Choroid plexus epithelial cell (primary cell): Measurements from ENCODE around the gene UCHL1.

Experiments used
- DNase-seq: peaks from one replicate; pipeline ENCODE4 v3.0.0-alpha.2; 2010; ENCODE audit warnings: low read depth
- H3K4me3 ChIP-seq: 2 replicates; pipeline ENCODE4 v1.5.1; 2011; ENCODE audit warnings: low read depth, mild to moderate bottlenecking, control low read depth, low read length, moderate library complexity
- CTCF ChIP-seq: conservative IDR thresholded peaks from 2 replicates; pipeline ENCODE4 v1.5.1; 2011; ENCODE audit warnings: low read depth, mild to moderate bottlenecking, control low read depth, inconsistent platforms, low read length, moderate library complexity

The UCHL1 gene

DNA sequence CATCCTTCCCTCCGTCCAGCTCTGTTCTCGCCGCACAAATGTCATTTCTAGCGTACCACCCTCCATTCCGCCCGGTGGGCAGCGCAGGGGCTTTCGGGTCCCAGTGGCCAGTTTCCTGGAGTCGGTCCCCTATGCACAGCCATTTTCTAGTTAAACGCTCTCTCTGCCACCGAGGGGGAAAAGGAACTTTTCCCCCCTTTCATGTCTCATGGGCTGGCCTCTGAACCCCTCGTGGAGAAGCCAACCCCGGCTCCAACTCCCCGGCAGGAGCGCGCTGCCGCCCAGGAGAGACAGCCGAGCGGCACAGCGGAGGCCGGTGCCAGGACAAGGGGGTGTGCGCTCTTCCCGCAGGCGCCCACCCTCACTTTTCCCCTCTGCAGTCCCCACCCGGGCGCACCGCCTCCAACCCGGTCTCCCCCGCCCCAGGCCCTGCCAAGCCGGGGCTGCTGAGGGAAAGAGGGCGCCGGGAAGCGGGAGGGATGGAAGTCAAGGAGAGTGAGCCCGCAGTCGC is 43.0 kb upstream of the UCHL1 start:
- peak overlapping the region; percentile 91 for H3K4me3 ChIP-seq
- DNase-seq = no peak
- TF ChIP-seq CTCF = no peak

DNA sequence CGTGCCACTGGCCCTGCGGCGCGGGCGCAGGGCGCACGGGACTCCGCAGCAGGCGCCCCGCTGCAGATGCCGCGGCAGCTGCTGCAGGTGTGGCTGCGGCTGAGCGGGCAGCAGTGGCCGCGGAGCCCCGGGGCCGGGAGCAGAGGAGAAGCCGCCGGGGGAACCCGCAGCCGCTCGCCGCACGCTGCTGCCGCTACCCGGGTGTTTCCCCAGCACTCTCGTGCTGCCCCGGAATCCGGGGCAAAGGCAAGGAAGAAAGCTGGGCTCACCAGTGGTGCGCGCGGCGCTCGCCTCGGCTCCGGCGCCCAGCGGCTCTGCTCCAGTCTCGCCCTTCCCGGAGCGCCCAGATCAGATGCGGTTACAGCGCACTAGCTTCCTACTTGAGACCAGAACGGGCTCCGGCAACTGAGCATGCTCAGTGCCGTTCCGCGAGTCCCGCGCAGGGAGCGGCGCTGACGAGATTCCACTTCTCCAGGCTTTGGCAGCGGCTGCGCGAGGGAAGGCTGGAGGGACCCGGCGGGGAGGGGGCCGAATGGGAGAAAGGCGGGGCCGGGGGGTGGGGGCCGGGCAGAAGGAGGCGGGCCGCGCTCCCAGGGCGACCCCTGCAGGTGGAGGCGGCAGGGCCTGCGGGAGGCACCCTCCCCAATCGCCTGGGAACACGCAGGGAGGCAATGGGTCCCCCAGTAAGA is 42.4 kb upstream of the UCHL1 start, which contains the start of gene APBB2:
Gene APBB2, minus strand, starts transcription at position 407 of the 689 bp plus-strand sequence. CDS start 181,288 bp downstream, outside the sequence.
- DNase-seq = peak; percentile 98
- TF ChIP-seq CTCF = peak; percentile 71
- H3K4me3 ChIP-seq = peak within 1 kb of the TSS; percentile 91

- peak overlapping the region; percentile 91 for H3K4me3 ChIP-seq
- TF ChIP-seq CTCF = no peak
- DNase-seq = no peak
These were observed 41.9 kb upstream of the UCHL1 start for GRCh38 chr4:41214825-41215146.

DNA sequence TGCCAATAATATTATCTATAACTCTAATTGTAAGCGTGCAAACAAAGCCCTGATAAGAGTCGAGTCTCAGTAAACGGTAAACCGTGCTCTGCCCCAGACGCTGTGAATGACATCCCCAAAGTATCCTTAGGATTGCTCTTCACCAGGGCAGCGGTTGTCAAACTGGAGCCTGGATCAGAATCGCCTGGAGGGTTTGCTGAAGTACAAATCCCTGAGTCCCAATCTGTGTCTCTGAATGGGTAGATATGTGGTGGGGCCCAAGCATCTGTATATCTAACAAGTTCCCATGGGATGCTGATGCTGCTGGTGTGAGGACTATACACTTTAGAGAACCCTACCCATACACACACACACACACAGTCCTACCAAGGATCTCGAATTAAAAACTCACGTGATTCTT is 41.6 kb upstream of the UCHL1 start:
- H3K4me3 ChIP-seq = no peak overlapping the region
- no peak for TF ChIP-seq CTCF
- DNase-seq = no peak

DNA sequence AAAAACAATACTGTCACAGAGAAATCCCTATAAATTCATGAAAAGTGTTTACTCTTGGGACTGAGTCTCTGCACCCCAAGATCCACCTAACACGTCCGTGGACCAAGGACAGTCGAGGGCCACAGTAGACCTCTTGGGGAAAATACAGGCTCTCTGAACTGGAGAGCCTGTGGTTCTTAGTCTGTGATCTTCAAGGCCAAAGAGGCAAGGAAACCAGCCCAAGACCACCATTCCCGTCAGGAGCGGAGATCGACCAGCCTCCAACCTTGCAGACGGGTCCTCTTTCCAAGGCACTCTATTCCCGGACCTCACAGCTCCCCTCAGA is 40.8 kb upstream of the UCHL1 start:
- DNase-seq = no peak
- peak overlapping the region; percentile 82 for H3K4me3 ChIP-seq
- no peak for TF ChIP-seq CTCF

DNA sequence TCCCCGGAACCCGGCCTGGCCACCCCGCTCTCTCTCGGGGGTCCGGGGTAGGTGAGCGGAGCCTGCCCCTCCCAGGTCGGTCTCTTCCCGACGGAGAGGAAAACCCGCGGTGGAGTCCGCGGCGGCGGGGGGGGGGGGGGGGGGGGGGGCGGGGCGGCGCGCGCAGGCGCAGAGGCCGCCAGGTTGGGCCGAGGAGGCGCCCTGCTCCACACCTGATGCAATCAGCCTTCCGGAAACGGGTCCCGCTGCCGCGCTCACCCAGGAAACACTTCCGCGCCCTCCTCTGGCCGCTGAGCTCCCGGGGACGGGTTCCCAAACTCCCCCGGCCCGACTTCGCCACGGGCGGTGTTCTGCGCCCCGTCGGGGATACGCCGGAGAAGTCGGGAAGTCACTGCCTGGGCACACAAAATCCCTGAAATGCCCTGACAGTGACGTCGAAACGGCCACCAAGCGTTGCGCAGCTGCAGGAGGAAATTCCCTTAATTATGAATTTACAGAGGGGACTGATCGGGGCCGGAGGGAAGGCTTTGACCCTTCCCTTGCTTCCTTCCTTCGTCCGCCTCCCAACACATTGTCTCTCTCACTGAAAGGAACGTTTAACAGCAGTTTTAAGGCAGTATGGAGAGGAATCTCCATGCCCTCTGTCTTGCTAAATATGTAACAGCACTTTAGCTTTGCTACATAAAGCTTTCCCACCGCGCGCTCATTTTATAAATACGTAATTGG is 40.3 kb upstream of the UCHL1 start:
- peak; percentile 57 for TF ChIP-seq CTCF
- DNase-seq = peak; percentile 78
- H3K4me3 ChIP-seq = peak overlapping the region; percentile 82

DNA sequence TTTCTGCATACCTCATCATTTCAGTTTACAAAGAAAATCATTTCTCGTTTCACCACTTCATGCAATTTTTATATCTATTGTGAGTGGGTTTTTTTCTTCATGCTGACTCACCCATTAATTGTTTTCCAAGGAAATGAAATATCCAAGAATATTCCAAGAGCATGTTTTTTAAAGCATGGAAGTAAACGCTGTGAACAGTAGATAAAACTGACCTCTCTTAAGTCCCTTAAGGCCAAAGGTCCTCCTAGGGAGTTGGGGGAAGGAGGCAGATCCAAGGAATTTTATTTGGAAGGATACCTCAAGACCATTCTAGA is 39.8 kb upstream of the UCHL1 start:
- peak overlapping the region; percentile 82 for H3K4me3 ChIP-seq
- DNase-seq = no peak
- TF ChIP-seq CTCF = no peak
